GOT3 (cell line): ENCODE results near the gene UGT1A3.

Experiments
- DNase-seq: peaks from one replicate; lab custom pipeline; 2025; ENCODE audit warnings: mixed read lengths; lab: John Stamatoyannopoulos, UW

UGT1A3 gene

GRCh38 chr2:233795735-233796171, 66.9 kb downstream of the UGT1A3 start:
- DNase-seq = no peak

DNA sequence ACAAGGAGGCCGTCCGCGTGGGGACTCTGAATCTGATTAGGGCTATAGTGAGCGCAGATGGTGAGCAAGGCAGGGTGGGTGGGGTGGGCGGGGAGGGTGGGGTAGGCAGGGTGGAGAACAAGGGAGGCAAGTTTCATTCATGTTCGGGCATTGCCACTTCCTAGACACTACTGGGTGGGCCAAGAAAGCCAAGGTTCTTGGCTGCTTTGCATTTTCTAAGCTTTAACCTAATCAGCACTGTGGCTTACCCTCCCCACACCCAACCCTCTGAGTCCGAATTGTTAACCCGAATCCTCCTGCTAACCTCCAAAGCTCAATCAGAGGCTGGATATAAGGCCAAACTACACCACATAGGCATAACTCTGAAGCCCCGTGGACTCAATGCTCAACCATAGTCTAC, 67.4 kb downstream of the UGT1A3 start:
- no peak for DNase-seq

GRCh38 chr2:233798335-233799086, 69.7 kb downstream of the UGT1A3 start:
- no peak for DNase-seq

DNA sequence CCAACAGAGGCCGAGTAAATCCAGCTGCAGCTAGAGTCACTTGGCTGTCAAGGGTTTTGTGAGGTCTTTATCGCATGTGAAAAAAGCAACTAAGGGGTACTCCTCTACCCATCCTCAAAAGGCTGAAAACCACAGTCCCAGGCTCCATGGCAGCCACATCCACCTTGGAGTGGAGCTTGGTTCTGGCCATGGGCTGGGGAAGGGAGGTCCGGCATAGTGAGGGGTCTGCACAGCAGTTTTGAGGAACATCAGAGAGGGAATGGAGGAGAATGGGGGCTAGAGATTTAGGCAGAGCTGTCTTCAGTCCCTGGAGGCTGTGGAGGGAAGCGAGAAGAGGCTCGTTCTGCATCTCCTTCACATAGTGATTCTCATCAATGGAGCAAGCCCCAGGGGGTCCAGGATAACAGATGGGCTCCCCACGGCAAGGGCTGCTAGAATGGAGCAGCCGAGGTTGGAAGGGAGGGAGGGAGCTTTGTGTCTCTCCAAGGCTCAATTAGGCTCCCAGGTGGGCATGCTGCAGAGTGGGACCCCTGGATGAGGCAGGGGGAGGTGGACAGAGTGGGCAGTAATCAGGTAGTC, 70.3 kb downstream of the UGT1A3 start:
- no peak for DNase-seq

- no peak for DNase-seq
Measured at GRCh38 chr2:233799716-233800115, 70.9 kb downstream of the UGT1A3 start.

GRCh38 chr2:233800208-233800607, 71.4 kb downstream of the UGT1A3 start:
- no peak for DNase-seq

DNA sequence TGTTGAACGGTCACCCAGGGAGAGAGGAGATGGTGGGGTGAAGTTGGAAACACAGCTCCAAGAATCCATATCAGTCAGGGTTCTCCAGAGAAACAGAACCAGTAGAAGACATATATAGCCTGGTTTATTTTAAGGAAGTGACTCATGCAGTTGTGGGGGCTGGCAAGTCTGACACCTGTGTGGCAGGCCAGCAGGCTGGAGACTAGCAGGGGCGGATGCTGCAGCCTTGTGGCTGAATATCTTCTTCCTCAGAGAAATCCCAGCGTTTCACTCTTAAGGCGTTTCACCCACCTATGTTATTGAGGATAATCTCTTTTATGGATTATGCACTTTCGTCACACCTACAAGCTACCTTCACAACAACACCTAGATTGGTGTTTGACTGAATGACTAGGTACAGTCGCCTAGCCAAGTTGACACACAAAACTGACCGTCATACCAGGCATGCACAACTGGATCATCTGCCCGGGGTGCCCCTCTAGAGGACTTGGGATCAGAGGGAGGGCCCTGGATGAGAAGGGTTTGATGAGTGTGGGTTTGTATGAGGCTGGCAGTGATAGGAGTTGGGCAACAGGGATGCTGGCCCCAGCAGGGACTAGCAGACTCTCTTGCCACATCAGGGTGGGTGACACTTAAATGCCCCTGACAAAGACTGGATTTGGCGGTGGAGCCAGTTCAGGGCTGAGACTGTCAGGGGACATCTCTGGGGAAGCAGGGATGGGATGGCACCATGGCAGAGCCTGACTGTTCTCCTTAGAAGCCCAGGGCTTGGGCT, 72.7 kb downstream of the UGT1A3 start:
- no peak for DNase-seq

DNA sequence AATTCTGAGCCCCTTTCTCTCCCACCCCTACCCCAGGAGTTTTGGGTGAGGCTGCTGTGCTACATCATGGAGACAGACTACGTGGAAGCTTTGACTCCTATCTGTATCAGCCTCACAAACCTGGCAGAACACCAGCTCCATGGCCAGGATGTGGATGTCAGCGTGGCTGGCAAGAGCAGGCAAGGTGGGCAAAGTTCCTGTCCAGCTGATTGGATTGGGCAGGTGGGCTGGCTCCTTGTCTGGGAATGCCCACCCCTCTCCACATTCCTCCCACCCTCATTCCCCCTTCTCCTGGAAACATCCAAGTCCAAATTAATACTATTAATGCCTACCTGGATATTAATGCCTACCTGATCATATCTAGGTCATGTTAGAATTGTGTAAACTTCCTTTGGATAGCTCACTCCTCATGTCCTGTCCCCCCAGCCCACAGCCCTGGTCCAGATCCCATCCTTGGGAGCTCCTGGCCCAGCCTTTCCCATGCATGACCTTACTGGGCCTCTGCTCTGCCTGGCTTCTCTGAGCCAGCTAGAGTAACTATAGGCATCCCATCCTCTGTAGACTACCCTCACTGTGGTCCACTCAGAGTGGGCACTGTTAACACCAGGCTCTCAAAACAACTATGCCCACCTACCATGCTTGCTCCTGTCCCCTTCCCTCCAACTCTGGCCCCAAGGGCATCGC, 73.4 kb downstream of the UGT1A3 start:
- DNase-seq = no peak

DNA sequence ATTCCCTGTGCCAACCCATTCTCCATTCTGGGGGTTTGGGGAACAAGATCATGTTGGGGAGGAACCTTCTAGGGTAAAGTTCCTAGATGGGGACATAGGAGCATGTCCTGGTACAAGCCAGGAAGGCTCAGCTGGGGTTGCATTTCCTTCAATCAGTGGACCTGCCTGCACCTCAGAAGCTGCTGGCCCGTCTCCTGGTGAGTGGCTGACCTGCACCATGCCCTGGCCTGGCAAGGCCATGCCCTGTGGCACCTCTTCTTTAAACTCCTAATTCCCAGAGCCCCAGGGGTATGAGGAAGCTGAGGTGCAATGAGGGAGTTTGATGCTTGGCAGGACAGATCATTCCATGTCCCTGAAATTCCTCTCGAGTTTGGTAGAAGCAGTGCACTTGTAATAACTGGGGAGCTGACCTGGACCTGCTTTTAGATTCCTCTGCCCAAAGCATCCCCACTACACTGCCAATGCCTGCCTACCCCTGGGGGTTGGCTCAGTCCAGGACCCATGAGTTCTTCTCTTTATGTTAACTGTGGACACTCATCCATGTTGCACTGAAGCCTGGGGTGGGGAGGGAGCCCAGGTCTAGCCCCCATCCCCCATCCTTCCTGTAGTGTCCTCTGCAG, 74.6 kb downstream of the UGT1A3 start:
- DNase-seq = no peak

DNA sequence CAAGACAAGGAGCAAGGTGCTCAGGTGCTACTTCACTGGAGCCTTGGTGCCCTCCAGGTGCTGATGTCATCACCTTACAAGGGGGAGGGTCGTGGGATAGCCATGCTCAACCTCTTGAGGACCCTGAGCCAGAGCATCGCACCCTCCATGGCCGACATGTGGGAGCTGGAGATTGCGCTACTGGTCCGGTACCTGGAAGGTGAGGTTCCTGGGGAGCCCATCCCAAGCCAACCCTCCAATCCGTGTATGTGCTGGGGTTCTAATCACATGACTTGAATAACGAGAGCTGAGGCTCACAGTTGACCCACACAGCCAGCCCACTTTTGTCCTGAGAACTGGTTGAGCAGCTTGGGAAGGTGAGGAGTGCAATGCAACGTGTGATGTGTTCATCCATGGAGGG, 75.2 kb downstream of the UGT1A3 start:
- DNase-seq = no peak

DNA sequence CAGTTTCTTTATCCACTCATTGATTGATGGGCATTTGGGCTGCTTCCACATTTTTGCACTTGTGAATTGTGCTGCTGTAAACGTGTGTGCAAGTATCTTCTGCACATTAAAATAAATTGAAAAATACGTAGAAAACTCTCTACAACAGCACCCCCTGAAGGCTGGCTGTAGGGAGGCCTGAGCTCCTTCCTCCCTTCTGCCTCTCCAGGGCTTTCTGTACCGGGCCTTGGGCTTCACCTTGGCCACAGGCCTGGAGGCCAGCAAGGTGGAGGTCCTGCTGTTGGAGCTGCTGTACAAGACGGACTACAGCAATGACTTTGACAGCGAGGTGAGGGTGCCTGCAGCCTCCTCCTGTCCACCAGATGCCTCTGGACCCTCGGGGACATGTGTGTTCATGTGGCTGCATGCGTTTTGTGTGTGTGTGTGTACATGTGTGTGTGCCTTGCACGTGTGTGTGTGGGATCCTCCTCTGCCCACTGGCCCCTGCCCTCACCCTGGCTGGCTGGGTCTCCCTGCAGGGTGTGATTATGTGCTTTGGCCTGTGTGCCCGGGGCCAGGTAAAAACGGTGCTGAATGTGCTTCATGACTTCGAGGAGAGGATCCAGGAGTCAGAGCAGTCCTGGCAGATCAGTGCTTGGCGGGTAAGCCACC, 78.5 kb downstream of the UGT1A3 start:
- DNase-seq = no peak

- DNase-seq = no peak
Measured at GRCh38 chr2:233807966-233808935, 79.4 kb downstream of the UGT1A3 start.

DNA sequence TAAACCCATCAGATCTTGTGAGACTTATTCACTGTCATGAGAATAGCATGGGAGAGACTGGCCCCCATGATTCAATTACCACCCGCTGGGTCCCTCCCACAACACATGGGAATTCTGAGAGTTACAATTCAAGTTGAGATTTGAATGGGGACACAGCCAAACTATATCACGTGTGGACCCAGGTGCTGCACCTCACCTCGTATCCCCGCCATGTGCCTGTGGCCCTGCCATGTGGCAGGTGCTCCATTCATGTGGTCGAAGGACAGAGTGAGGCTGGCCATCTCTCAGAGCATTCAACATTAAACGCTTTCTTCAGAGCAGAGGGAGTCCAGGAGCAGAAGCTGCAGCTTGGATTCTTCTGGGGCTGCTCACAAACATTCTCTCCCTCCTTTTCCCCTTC, 81.5 kb downstream of the UGT1A3 start:
- DNase-seq = no peak

DNA sequence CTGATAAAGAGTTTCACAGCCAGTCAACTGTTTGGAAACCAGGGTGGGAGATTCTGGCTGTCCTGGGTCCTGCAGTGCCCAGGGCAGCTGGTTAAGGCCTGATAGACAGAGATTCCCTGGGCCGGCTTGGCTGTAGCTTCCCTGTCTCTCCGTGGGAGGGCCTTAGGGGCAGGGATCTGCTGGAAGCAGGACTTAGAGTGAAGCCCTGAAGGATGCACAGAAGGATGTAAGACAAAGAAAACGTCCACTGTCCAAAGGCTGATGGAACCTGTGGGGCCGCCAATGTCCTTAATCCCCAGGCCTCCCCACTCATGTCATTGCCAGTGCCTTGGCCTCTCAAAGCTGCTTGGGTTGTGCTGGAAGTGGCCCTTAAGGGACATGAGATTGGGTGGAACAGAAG, 82.2 kb downstream of the UGT1A3 start:
- no peak for DNase-seq

DNA sequence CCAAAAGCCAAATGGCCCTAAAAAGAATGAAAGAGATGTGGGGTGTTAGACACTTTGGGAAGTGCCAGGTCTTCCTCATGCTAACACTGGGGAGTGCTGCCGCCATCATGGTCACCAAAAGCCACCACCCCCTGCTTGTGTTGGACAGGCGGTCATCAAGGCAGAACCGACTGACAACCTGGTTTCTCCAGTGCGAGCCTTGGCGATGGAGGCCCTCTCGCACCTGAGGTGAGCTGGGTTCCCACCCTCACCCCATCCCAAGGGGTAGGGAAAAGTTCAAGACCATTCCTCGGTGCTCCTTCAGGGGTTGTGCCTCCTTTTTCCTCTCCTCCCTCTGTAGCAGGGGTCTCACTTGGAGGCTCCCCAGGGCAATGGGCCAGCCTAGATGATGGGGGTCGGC, 82.9 kb downstream of the UGT1A3 start:
- DNase-seq = no peak

- DNase-seq = no peak
Measured at GRCh38 chr2:233813236-233814055, 84.6 kb downstream of the UGT1A3 start.

DNA sequence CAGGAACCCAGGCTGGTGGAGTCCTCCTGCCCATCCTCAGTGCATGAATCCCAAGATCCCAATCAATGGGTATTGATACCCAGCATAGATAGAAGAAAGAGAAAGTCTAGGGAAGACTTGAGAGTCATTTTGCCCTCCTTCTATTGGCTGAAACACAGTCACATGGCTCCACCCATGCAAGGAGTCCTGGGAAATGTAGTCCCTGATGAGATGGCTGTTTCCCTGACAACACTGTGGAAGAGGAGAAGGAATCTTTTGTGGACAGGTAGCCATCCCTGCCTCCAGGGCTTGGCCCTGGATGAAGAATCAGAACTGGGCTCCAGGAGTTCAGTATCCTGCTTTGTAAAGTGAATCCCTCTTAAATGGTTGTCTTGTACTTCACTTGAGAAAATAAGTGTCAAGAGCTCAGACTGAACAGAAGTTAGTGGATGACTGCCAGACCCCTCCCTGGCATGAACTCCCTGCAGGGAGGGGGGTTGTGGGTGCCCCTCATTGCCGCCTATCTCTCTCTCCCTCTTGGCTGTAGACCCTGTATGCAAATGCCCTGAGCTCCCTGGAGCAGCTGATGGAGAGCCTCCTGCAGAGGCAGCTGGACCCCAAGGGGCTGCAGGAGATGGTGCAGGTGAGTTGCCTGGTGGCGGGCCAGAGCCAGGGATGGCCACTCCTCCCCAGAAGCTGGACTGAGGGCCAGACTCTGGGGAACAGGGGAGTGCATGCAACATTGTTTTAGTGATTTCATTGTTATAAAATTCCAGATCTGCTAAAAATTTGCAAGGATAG, 85.4 kb downstream of the UGT1A3 start:
- DNase-seq = no peak

GRCh38 chr2:233815861-233816260, 87.0 kb downstream of the UGT1A3 start:
- no peak for DNase-seq

GRCh38 chr2:233816334-233816733, 87.5 kb downstream of the UGT1A3 start:
- no peak for DNase-seq
